T-helper 1 cell (primary cell): ENCODE data around the gene ERF.

Experiments
- DNase-seq, 5 donors: peaks; one replicate each; pipeline ENCODE4 v3.0.0-alpha.2; 2012 to 2020

The ERF gene

DNA sequence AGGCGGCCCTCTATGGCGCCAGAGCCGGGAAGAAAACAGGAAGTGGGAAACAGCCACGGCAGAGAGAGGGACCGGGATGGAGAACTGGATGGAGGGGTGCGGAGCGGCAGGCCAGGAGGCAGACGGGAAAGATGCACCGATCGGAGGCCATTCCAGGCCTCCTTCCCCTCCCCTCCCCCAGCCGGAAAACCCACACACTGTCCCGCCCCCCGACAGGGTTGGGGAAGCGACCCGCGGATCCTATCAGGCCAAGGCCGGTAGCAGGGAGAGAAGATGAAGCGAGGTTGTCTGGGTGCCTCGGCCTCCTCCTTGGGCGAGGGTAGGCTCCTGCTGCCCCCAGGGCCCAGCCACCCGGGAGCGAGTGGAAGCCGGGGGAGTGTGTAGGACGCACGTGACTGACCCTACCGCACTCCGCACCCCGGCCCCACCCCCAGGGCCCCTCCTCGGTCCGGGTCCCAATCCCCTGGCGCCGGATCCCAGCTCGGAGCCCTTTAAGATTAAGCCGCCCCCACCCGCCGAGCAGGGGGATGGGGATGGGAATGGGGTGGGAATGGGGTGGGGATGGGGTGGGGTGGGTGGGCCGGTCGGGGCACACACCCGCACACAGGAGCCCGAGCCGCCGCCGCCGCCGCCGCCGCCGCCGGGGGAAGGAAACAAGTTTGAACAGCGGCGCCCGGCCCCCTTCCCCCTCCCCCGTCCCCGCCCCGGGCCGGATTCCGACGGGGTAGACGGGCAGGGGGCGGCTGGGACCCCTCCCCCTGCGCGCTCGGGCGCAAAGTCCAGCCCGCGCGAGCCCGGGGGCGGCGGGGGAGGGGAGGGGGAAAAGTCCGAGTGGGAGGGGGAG lies 1.5 kb downstream of the ERF start:
- DNase-seq, result peak; percentile 48 to 68 (median 59)

- no peak for DNase-seq
These were observed 2.3 kb downstream of the ERF start for GRCh38 chr19:42252365-42253244.

DNA sequence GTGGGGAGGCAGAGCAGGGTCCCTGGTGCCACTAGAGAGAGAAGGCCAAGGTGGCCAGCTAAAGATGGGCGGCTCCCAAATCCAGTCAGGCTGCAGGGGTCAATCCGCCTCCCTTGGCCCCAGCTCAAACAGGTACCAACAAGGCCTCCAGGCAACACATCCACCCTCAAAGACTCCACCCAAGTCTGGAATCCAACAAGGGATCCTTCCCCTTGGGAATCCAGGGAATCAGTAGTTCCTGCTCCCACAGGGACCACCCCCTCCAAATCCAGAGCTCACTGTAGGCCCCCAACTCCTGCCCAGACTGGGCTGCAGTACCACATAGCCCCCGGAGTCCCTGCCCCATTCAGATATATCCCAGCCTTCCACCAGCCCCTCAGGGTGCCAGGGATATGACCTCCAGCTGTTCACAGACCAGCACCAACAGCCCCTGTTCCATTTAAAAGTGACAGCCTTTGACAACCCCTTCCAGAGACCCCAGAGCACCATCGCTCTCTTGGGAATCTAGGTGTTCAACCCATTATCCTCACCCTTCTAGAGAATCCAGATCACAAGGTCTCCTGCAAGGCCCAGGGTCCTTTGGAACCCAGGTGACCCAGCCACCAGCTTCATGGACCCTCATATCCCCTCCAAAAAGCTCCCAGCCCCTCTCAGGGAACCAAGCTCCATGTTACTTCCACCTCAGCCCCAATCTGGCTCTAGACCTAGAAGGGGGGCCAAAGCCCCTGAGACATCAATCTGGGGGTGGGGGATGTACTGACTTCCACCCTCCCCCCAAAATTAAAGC lies 3.2 kb downstream of the ERF start:
- DNase-seq, result no peak

DNA sequence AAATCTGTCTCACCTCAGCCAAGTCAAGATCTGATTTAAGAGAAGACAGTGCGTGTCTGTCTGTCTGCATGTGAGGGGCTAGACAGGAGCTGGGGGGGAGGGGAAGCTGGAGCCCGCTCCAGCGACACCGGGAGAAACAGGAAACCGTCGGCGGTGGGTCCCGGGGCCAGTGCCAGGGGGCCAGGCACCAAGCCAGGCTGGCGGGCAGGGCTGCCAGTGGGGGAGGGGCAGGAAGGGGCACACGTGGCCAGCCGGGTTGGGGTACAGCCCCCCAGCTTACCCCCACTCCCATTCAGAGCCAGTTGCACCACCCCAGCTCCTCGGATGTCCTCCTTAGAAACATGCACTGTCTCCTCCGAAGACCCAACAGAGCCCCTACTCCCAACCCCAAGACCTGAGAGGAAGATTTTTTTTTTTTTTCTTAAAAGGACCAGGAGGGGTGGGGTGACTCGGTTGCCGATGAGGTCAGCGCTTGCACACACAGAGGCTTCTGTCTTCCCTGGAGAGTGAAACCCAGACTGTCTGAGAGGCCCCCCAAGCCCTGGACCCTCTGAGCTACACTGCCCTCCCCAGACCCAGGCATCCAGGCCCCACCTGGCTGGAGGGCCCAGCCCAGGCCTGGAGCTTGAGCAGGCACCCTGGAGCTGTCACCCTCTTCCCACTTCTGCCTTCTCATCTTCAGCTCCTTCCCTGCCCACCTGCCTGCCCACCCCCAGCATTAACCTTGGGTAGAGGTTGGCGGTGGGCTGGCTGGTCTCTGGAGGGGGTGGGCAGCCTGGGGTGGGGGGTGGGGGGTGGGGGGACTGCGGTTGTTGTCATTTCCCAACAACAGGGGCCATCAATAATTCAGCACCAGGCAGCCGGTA lies 4.0 kb downstream of the ERF start:
- DNase-seq, result no peak

DNA sequence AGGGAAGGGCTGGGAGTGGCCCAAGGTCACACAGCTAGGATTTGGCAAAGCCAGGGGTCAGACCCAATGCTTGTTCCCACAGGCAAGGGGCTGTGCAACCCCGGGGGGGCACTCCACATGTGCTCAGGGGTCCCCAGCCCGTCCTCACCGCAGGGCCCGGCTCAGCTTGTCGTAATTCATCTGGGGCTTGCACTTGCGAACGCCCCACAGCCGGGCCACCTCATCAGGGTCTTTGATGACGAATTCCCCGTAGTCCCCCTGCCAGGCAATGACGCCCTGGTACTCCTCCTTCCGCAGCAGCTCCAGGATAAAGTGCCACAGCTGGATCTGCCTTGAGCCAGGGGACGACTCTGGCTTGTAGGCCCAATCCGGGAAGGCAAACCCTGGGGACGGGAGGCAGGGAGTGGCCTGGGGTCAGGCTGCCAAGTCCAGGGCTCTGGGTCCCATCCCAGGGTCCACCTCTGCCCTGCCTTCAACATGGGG lies 4.7 kb downstream of the ERF start:
- DNase-seq, result no peak

- no peak for DNase-seq
These were observed 5.2 kb downstream of the ERF start for GRCh38 chr19:42249769-42250168.

GRCh38 chr19:42249149-42249750 lies 5.7 kb downstream of the ERF start:
- DNase-seq, result no peak

DNA sequence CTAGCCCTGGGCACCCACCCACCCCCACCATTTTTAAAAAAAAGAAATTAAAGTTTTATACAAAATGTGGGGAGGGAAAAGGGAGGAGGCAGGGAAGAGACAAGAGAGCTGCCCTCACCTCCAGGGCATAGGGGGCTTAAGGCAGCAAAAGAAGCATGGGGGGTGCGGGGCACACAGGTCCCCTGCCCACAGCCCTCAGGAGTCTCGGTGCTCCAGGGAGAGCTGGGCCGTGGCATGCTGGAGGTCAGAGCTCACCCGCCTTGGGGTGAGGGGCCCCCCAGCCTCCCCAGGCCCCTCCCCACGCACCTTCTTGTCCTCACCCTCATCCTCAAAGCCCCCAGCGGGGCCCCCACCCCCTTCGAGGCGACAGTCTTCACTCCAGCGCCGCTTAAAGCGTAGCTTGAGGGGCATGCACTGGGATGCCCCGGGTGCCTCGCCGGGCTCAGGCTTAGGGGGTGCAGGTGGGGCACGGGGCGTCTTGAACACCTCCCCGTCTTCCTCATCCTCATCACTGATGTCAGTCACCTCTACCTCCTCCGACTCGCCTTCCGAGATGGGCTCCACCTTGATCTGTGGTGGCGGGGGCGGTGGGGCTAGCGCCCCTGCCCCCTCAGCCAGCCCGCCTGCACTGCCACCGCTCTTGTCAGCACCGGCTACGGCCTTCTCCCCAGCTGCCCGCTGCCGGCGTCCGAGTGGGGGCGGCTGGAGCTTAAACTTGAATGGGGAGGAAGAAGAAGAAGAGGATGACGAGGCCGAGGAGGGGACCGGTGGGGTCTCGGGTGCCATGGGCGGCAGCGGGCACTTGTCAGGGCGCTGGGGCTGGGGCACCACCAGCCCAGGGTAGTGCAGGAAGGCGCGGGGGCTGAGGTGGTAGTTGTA lies 6.4 kb downstream of the ERF start:
- no peak for DNase-seq

GRCh38 chr19:42247640-42248199 lies 7.2 kb downstream of the ERF start:
- DNase-seq, result no peak

DNA sequence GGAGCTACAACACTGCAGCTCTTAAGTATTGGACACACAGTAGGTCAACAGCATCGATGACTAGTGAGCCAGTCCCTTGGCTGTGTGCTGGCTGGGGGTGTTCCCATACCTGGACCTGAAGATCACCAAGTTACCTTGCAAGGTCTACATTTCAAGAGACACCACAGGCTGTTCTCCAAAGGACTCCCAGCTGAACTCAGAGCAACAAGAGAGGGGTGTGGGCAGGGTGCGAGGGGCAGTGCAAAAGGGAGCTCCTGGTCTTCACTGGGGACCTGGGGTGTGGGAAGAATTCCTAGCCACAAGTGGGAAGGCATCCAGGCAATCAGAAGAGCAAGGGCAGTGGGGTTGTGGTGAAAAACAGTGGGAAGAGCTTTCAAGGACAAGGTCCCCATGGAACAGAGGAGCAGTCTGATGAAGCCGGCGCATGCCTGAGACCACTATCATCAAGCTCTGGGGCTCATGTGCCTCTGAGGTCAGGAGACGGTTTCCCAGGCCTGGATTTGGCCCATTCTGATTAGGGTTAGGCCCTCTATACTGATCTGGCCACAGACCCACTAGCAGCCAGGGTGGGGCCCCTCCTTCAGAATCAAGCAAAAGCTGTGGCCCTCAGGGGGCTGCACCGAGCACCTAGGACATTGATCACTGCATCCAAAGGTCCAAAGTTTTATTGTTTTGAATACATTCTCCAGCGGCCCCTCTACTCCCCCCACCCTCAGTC lies 7.8 kb downstream of the ERF start:
- DNase-seq, result no peak

DNA sequence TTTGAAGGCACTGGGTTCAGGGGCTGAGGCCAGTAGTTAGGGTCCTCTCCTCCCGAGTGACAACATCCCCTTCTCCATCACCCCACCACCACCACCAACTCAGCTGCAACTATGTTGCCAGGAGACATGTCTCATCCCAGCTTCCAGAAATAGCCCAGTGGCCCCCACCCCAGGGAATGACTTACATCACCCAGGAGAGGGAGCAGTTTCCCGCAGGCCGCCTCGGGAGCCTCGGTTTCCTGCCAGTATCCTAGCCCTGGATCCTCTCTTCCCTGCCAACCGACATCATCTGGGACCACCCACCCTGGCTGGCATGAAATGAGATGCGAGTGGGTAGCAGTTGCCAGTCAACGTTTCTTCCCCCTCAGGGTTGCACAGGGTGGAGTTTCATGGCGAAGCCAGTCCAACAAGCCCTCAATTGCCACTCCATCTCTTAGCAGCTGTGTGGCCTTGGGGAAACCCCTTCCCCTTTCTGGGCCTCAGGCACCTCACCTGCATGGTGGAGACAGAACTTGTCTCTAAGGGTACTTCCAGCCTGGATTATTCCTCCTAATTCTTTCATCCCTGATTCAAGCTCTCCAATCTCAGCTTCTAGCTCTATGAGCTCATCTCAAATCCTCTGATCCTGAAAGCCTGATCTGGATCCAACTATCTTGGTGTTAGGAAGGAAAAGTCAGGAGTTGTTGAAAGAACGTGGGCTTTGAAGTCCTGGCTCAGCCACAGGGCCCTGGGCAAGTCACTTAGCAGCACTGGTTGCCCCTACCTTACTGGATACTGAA lies 8.6 kb downstream of the ERF start:
- DNase-seq, result no peak

GRCh38 chr19:42245231-42245630 lies 9.7 kb downstream of the ERF start:
- no peak for DNase-seq

GRCh38 chr19:42244347-42245220 lies 10.3 kb downstream of the ERF start:
- peak; percentile 76 to 95 (median 85) for DNase-seq

GRCh38 chr19:42242512-42243409 lies 12.2 kb downstream of the ERF start, which contains the start of gene GSK3A:
GSK3A (minus strand) TSS chr19:42242602; CDS start chr19:42242465, 137 bp downstream.
- DNase-seq, result peak; percentile 94 to 99 (median 95)

DNA sequence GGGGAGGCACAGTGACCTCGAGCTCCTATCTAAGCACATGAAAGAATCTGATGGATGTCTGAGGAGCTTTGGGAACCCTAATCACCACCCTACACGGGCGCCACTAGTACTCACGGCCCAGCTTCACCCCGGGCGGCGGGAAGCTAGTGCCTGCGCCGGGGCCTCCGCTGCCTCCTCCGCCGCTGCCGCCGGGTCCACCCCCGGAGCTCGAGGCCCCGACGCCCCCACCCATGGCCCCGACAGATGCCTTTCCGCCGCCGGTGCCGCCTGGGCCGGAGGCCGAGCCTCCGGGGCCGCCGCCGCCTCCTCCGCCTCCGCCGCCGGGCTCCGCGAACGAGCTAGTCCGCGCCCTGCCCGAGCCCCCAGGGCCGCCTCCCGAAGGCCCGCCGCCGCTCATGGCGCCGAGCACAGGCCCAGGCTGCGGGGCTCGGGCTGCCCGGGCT lies 12.8 kb downstream of the ERF start:
- peak in 1 of 5 donors; percentile 21 for DNase-seq

- DNase-seq, result no peak
These were observed 13.6 kb downstream of the ERF start for GRCh38 chr19:42241279-42241678.
